Large intestine (tissue), 3 donors: ENCODE measurements around the gene RO60. TPM values are rescaled to one million over a fixed set of nuclear protein-coding genes. Genes with fewer than 3 reads are reported as not detected.

Experiments used
- DNase-seq, 2 donors: peaks; one replicate each; pipeline versions ENCODE4 v3.0.0 to v3.0.0-alpha.2; 2013
- H3K27ac ChIP-seq: one replicate; pipeline ENCODE4 v1.5.1; 2013; ENCODE audit warnings: low read length
- H3K27me3 ChIP-seq: 2 replicates; pipeline ENCODE4 v1.6.1; 2013; ENCODE audit warnings: low read length; ENCODE audit not compliant: control insufficient read depth, insufficient read depth
- H3K36me3 ChIP-seq: 2 replicates; pipeline ENCODE4 v1.6.1; 2013; ENCODE audit warnings: low read length; ENCODE audit not compliant: control insufficient read depth, insufficient read depth
- H3K4me1 ChIP-seq: one replicate; pipeline ENCODE4 v1.6.1; 2013; ENCODE audit warnings: low read length; ENCODE audit not compliant: control insufficient read depth, insufficient read depth
- H3K4me3 ChIP-seq: one replicate; pipeline ENCODE4 v1.5.1; 2013; ENCODE audit warnings: low read length
- H3K9me3 ChIP-seq: one replicate; pipeline ENCODE4 v1.6.1; 2013; ENCODE audit warnings: mild to moderate bottlenecking, low read depth, low read length, moderate library complexity; ENCODE audit not compliant: control insufficient read depth
- WGBS: methylation state at CpG from one replicate; pipeline ENCODE4 v1.1.5; 2013; ENCODE audit warnings: low lambda C conversion rate; ENCODE audit not compliant: insufficient coverage; 5-methylcytosine and 5-hydroxymethylcytosine counted together
- polyA plus RNA-seq: library from polyadenylated mRNA; unstranded; fragments of 120-200 nt; gene quantifications from one replicate; pipeline ENCODE4 v1.2.1, GENCODE V29; 2013

Gene RO60
- polyA plus RNA-seq, 1 donor: 27.9 TPM

- no peaks in the 10 kb centered on the region for H3K9me3 ChIP-seq
- peaks cover 45% of the 10 kb centered on the region for H3K36me3 ChIP-seq
- H3K27ac ChIP-seq: no peak overlapping the region
- 100% methylated on average over 1 of the region's 6 CpGs for WGBS
- H3K27me3 ChIP-seq: no peaks in the 10 kb centered on the region
- DNase-seq: no peak
- H3K4me3 ChIP-seq: no peak overlapping the region
- H3K4me1 ChIP-seq: no peaks in the 10 kb centered on the region
Measured at GRCh38 chr1:193083365-193084088, 24.1 kb downstream of the RO60 start.

- WGBS: 100% methylated on average over 1 of the region's 1 CpG
- no peaks in the 10 kb centered on the region for H3K9me3 ChIP-seq
- H3K4me1 ChIP-seq: no peaks in the 10 kb centered on the region
- H3K27me3 ChIP-seq: no peaks in the 10 kb centered on the region
- no peak overlapping the region for H3K27ac ChIP-seq
- DNase-seq: no peak
- H3K4me3 ChIP-seq: no peak overlapping the region
- peaks cover 35% of the 10 kb centered on the region for H3K36me3 ChIP-seq
Measured at GRCh38 chr1:193085263-193085662, 25.9 kb downstream of the RO60 start.

GRCh38 chr1:193086342-193086741, 26.9 kb downstream of the RO60 start:
- WGBS: 100% methylated on average over 3 of the region's 3 CpGs
- H3K36me3 ChIP-seq: peaks cover 31% of the 10 kb centered on the region

GRCh38 chr1:193087893-193088292, 28.5 kb downstream of the RO60 start:
- DNase-seq: no peak
- H3K36me3 ChIP-seq: peaks cover 28% of the 10 kb centered on the region
- WGBS: no CpG with 5 or more reads among the region's 3 CpGs

More at GRCh38 chr1:193086342-193086741, 26.9 kb downstream of the RO60 start:
- Histone ChIP-seq H3K4me1 (no peaks in the 10 kb centered on the region), H3K9me3 (no peaks in the 10 kb centered on the region), H3K4me3 (no peak overlapping the region), H3K27me3 (no peaks in the 10 kb centered on the region), H3K27ac (no peak overlapping the region)
- no peak for DNase-seq

GRCh38 chr1:193090865-193091264, 31.5 kb downstream of the RO60 start:
- peaks cover 28% of the 10 kb centered on the region for H3K36me3 ChIP-seq

More at GRCh38 chr1:193087893-193088292, 28.5 kb downstream of the RO60 start:
- no peaks in the 10 kb centered on the region for H3K9me3 ChIP-seq
- H3K4me1 ChIP-seq: no peaks in the 10 kb centered on the region
- no peak overlapping the region for H3K4me3 ChIP-seq
- H3K27me3 ChIP-seq: no peaks in the 10 kb centered on the region
- H3K27ac ChIP-seq: no peak overlapping the region

GRCh38 chr1:193094112-193094511, 34.7 kb downstream of the RO60 start:
- H3K4me3 ChIP-seq: no peak overlapping the region
- H3K27ac ChIP-seq: no peak overlapping the region
- WGBS: no CpG with 5 or more reads among the region's 11 CpGs
- DNase-seq: no peak
- H3K36me3 ChIP-seq: peaks cover 43% of the 10 kb centered on the region
- no peaks in the 10 kb centered on the region for H3K9me3 ChIP-seq
- H3K4me1 ChIP-seq: no peaks in the 10 kb centered on the region
- no peaks in the 10 kb centered on the region for H3K27me3 ChIP-seq

More at GRCh38 chr1:193090865-193091264, 31.5 kb downstream of the RO60 start:
- H3K27me3 ChIP-seq: no peaks in the 10 kb centered on the region
- H3K9me3 ChIP-seq: no peaks in the 10 kb centered on the region
- H3K4me3 ChIP-seq: no peak overlapping the region
- no peak overlapping the region for H3K27ac ChIP-seq
- DNase-seq: no peak
- H3K4me1 ChIP-seq: no peaks in the 10 kb centered on the region
- WGBS: no CpG with 5 or more reads among the region's 1 CpG

- no peak overlapping the region for H3K27ac ChIP-seq
- no peak overlapping the region for H3K4me3 ChIP-seq
- DNase-seq: no peak
- WGBS: 100% methylated on average over 2 of the region's 5 CpGs
- H3K4me1 ChIP-seq: peaks cover 8% of the 10 kb centered on the region
- H3K9me3 ChIP-seq: no peaks in the 10 kb centered on the region
- H3K36me3 ChIP-seq: peaks cover 25% of the 10 kb centered on the region
- H3K27me3 ChIP-seq: no peaks in the 10 kb centered on the region
Measured at GRCh38 chr1:193102662-193103061, 43.2 kb downstream of the RO60 start.

- H3K27ac ChIP-seq: peak overlapping the region; percentile 96
- H3K4me3 ChIP-seq: peak overlapping the region; percentile 84
- peaks cover 15% of the 10 kb centered on the region for H3K36me3 ChIP-seq
- peak in 1 of 2 donors; percentile 4 for DNase-seq
- H3K27me3 ChIP-seq: no peaks in the 10 kb centered on the region
- 80% methylated on average over 1 of the region's 9 CpGs for WGBS
- H3K9me3 ChIP-seq: no peaks in the 10 kb centered on the region
- peaks cover 8% of the 10 kb centered on the region for H3K4me1 ChIP-seq
Measured at GRCh38 chr1:193103759-193104501, 44.5 kb downstream of the RO60 start.

- peak overlapping the region; percentile 96 for H3K27ac ChIP-seq
- no CpG with 5 or more reads among the region's 24 CpGs for WGBS
- H3K4me1 ChIP-seq: peaks cover 8% of the 10 kb centered on the region
- no peaks in the 10 kb centered on the region for H3K27me3 ChIP-seq
- H3K36me3 ChIP-seq: peaks cover 9% of the 10 kb centered on the region
- no peaks in the 10 kb centered on the region for H3K9me3 ChIP-seq
- peak overlapping the region; percentile 84 for H3K4me3 ChIP-seq
- DNase-seq: peak in 1 of 2 donors; percentile 17
Measured at GRCh38 chr1:193104502-193104906, 45.1 kb downstream of the RO60 start.

GRCh38 chr1:193104907-193105820, 45.8 kb downstream of the RO60 start, which contains the start of gene GLRX2:
TSS of gene GLRX2 (minus strand) at chr1:193105414. CDS start at chr1:193105382, 32 bp downstream.
- H3K27me3 ChIP-seq: no peaks in the 10 kb centered on the region
- peak; percentile 77 to 90 for DNase-seq
- H3K9me3 ChIP-seq: no peaks in the 10 kb centered on the region
- peak within 1 kb of the TSS; percentile 96 for H3K27ac ChIP-seq
- peak within 1 kb of the TSS; percentile 84 for H3K4me3 ChIP-seq
- peaks cover 3% of the 10 kb centered on the region for H3K36me3 ChIP-seq
- H3K4me1 ChIP-seq: peaks cover 8% of the 10 kb centered on the region
- WGBS: no CpG with 5 or more reads among the region's 73 CpGs
